Glutamatergic neuron (in vitro differentiated cells): ENCODE data around the gene PSD2. TPM values are rescaled to one million over a fixed set of nuclear protein-coding genes. Genes with fewer than 3 reads are reported as not detected.

Experiments
- DNase-seq: peaks from one replicate; pipeline ENCODE4 v3.0.0; 2022
- H3K27ac Mint-ChIP-seq: one replicate; pipeline ENCODE4 v1.8.0; 2020; ENCODE audit warnings: mild to moderate bottlenecking, mixed read lengths, inconsistent platforms; ENCODE audit not compliant: unreplicated experiment
- H3K27me3 Mint-ChIP-seq: one replicate; pipeline ENCODE4 v1.8.0; 2020; ENCODE audit warnings: mild to moderate bottlenecking, moderate library complexity, mixed read lengths, inconsistent platforms; ENCODE audit not compliant: unreplicated experiment
- H3K36me3 Mint-ChIP-seq: one replicate; pipeline ENCODE4 v1.8.0; 2020; ENCODE audit warnings: mild to moderate bottlenecking, mixed read lengths, inconsistent platforms; ENCODE audit not compliant: unreplicated experiment
- H3K4me1 Mint-ChIP-seq: one replicate; pipeline ENCODE4 v1.8.0; 2020; ENCODE audit warnings: mild to moderate bottlenecking, low read depth, mixed read lengths, inconsistent platforms; ENCODE audit not compliant: unreplicated experiment
- H3K4me3 Mint-ChIP-seq: one replicate; pipeline ENCODE4 v1.8.0; 2020; ENCODE audit warnings: mild to moderate bottlenecking, mixed read lengths, inconsistent platforms; ENCODE audit not compliant: unreplicated experiment
- H3K9me3 Mint-ChIP-seq: one replicate; pipeline ENCODE4 v1.8.0; 2020; ENCODE audit warnings: mild to moderate bottlenecking, moderate library complexity, mixed read lengths, inconsistent platforms; ENCODE audit not compliant: unreplicated experiment
- total RNA-seq: library from RNA; stranded (reverse); fragmentation: NEBNext Ultra II Directional; extraction: Animal tissue kit (Norgen Biotek cat#: 25700); gene quantifications from one replicate; pipeline ENCODE4 v1.2.1, GENCODE V29; 2021; ENCODE audit not compliant: unreplicated experiment
- TF ChIP-seq, protein P1 (sequence below): fragments of 200-600 bp; sonication (generic); IDR thresholded peaks from one replicate; pipeline ENCODE4 v1.5.0; 2021; ENCODE audit not compliant: partially characterized antibody, unreplicated experiment

The PSD2 gene
- total RNA-seq, 1 donor from 2014 or later: 2.3 TPM

DNA sequence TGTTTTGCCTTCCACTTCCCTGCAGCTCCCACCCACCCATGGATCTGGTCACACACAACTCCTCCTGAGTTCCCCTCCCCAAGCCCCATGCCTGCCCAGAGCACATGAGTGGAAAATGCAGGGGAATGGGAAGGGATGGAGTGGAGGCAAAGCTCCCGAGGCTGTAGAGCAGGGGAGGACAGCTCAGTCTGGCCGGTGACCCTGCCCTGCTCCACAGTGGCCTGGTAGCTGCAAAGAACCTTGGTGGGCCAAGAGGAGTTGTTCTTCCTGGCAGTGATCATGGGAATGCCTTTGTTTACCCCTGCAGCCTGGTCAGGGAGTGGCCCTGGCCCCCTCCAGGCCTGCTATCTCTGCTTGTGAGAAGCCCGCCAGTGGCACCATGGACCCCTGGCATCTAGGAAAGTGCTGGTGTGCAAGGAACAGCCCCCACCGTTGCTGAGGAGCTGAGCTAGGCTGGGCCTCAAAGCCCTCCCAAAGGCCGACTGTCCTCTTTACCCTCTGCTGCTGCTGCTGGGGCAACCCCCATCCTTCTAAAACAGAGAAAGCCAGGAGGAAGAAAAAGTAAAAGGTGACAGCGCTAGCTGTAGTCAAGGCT lies 60.4 kb downstream of the PSD2 start:
- peaks cover 14% of the 10 kb centered on the region for H3K27me3 Mint-ChIP-seq
- no peaks in the 10 kb centered on the region for H3K36me3 Mint-ChIP-seq
- H3K9me3 Mint-ChIP-seq: peaks cover 2% of the 10 kb centered on the region
- TF ChIP-seq, protein P1, sequence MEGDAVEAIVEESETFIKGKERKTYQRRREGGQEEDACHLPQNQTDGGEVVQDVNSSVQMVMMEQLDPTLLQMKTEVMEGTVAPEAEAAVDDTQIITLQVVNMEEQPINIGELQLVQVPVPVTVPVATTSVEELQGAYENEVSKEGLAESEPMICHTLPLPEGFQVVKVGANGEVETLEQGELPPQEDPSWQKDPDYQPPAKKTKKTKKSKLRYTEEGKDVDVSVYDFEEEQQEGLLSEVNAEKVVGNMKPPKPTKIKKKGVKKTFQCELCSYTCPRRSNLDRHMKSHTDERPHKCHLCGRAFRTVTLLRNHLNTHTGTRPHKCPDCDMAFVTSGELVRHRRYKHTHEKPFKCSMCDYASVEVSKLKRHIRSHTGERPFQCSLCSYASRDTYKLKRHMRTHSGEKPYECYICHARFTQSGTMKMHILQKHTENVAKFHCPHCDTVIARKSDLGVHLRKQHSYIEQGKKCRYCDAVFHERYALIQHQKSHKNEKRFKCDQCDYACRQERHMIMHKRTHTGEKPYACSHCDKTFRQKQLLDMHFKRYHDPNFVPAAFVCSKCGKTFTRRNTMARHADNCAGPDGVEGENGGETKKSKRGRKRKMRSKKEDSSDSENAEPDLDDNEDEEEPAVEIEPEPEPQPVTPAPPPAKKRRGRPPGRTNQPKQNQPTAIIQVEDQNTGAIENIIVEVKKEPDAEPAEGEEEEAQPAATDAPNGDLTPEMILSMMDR: no peak
- no peak for DNase-seq
- no peak overlapping the region for H3K27ac Mint-ChIP-seq
- no peak overlapping the region for H3K4me3 Mint-ChIP-seq
- peaks cover 3% of the 10 kb centered on the region for H3K4me1 Mint-ChIP-seq

DNA sequence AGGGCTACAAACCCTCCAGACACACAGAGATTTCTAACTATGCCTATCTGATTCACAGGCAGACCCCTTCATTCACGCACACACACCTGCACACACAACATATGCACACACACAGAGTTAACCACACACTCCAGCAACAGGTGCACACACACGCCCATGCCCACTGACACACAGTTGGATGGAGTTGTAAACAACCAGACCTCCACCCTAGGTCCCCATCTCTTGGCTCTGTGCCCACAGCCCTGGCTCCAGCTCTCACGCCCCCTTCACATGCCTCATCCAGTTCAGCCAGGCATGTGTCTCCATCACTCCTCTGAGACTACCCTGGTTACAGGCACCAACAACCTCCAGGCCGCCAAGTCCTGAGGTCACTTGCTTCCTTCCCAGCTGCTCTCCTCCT lies 61.1 kb downstream of the PSD2 start:
- Mint-ChIP-seq H3K27ac (no peak overlapping the region), H3K4me1 (peaks cover 3% of the 10 kb centered on the region), H3K4me3 (no peak overlapping the region), H3K36me3 (no peaks in the 10 kb centered on the region), H3K9me3 (peaks cover 2% of the 10 kb centered on the region), H3K27me3 (peaks cover 14% of the 10 kb centered on the region)
- no peak for DNase-seq
- TF ChIP-seq, protein P1: no peak

- Mint-ChIP-seq H3K9me3 (no peaks in the 10 kb centered on the region), H3K27ac (no peak overlapping the region), H3K36me3 (no peaks in the 10 kb centered on the region), H3K4me3 (no peak overlapping the region), H3K4me1 (peaks cover 2% of the 10 kb centered on the region), H3K27me3 (peaks cover 13% of the 10 kb centered on the region)
- no peak for DNase-seq
- TF ChIP-seq, protein P1: no peak
Measured at GRCh38 chr5:139859013-139859412, 63.4 kb downstream of the PSD2 start.

- TF ChIP-seq, protein P1: no peak
- Mint-ChIP-seq H3K4me3 (no peak overlapping the region), H3K27ac (no peak overlapping the region), H3K9me3 (no peaks in the 10 kb centered on the region), H3K36me3 (peaks cover 3% of the 10 kb centered on the region), H3K27me3 (peaks cover 4% of the 10 kb centered on the region), H3K4me1 (peaks cover 2% of the 10 kb centered on the region)
- no peak for DNase-seq
Measured at GRCh38 chr5:139861021-139861888, 65.6 kb downstream of the PSD2 start.

- Mint-ChIP-seq H3K27me3 (peaks cover 6% of the 10 kb centered on the region), H3K27ac (no peak overlapping the region), H3K4me1 (peaks cover 2% of the 10 kb centered on the region), H3K36me3 (peaks cover 3% of the 10 kb centered on the region), H3K9me3 (no peaks in the 10 kb centered on the region), H3K4me3 (no peak overlapping the region)
- TF ChIP-seq, protein P1: no peak
- no peak for DNase-seq
Measured at GRCh38 chr5:139861889-139862207, 66.2 kb downstream of the PSD2 start.
